Progenitor cell of endocrine pancreas (in vitro differentiated cells): Measurements from ENCODE around the gene GLI1. TPM values are rescaled to one million over a fixed set of nuclear protein-coding genes. Genes with fewer than 3 reads are reported as not detected.
"Not testable (repeated sequence)": the region's sequence is repeated elsewhere in the genome, so short reads cannot be mapped to it uniquely, and the experiment has no call there.

Source experiments
- DNase-seq: peaks from one replicate; pipeline ENCODE4 v3.0.0; 2021; ENCODE audit warnings: low spot score; ENCODE audit not compliant: unreplicated experiment
- H3K27ac Mint-ChIP-seq: 2 replicates; pipeline ENCODE4 v1.8.0; 2021; ENCODE audit warnings: mild to moderate bottlenecking, moderate library complexity, mixed read lengths
- H3K27me3 Mint-ChIP-seq: 2 replicates; pipeline ENCODE4 v1.8.0; 2021; ENCODE audit warnings: mixed read lengths
- H3K36me3 Mint-ChIP-seq: 2 replicates; pipeline ENCODE4 v1.8.0; 2022; ENCODE audit warnings: mixed read lengths; ENCODE audit not compliant: insufficient read depth
- H3K4me1 Mint-ChIP-seq: 2 replicates; pipeline ENCODE4 v1.8.0; 2021; ENCODE audit warnings: low read depth, mixed read lengths
- H3K4me3 Mint-ChIP-seq: 2 replicates; pipeline ENCODE4 v1.8.0; 2021; ENCODE audit warnings: low read depth, mild to moderate bottlenecking, moderate library complexity, mixed read lengths
- H3K9me3 Mint-ChIP-seq: 2 replicates; pipeline ENCODE4 v1.8.0; 2021; ENCODE audit warnings: low read depth, mixed read lengths
- CTCF ChIP-seq: fragments of 200-600 bp; sonication (generic); IDR thresholded peaks from one replicate; pipeline ENCODE4 v1.5.0; 2021; ENCODE audit warnings: antibody characterized with exemption, mild to moderate bottlenecking; ENCODE audit not compliant: unreplicated experiment
- long read RNA-seq: library from polyadenylated mRNA; unstranded; transcript quantifications from one replicate; pipeline ENCODE4 v2.0.0, GENCODE V29; 2020
- total RNA-seq: library from RNA; stranded (reverse); gene quantifications from 2 replicates; pipeline ENCODE4 v1.2.1, GENCODE V29; 2021

The GLI1 gene
- total RNA-seq, result 0.89 and 0.91 TPM in 2 replicates
- long read RNA-seq, result 0 reads

GRCh38 chr12:57459750-57460467, at the start of gene GLI1:
GLI1 (plus strand) TSS chr12:57459785; CDS start chr12:57463692, 3,907 bp downstream.
- Mint-ChIP-seq H3K27ac (peak within 1 kb of the TSS; percentile 87), H3K36me3 (no peaks in the 10 kb centered on the region), H3K4me1 (peaks cover 19% of the 10 kb centered on the region), H3K9me3 (no peaks in the 10 kb centered on the region), H3K4me3 (peak within 1 kb of the TSS; percentile 90), H3K27me3 (peaks cover 64% of the 10 kb centered on the region)
- no peak for DNase-seq
- TF ChIP-seq CTCF, result no peak

GRCh38 chr12:57410534-57410933, 49.1 kb upstream of the GLI1 start:
- no peak for TF ChIP-seq CTCF
- Mint-ChIP-seq H3K27ac (no peak overlapping the region), H3K4me1 (peaks cover 3% of the 10 kb centered on the region), H3K4me3 (no peak overlapping the region), H3K27me3 (no peaks in the 10 kb centered on the region), H3K9me3 (no peaks in the 10 kb centered on the region), H3K36me3 (peaks cover 3% of the 10 kb centered on the region)
- no peak for DNase-seq

- not testable (repeated sequence) for DNase-seq, H3K4me3 Mint-ChIP-seq, H3K36me3 Mint-ChIP-seq, H3K9me3 Mint-ChIP-seq, H3K4me1 Mint-ChIP-seq, H3K27me3 Mint-ChIP-seq, H3K27ac Mint-ChIP-seq
These were observed 45.4 kb upstream of the GLI1 start for GRCh38 chr12:57414160-57414559.

- TF ChIP-seq CTCF, result no peak
- H3K27me3 Mint-ChIP-seq, result no peaks in the 10 kb centered on the region
- peaks cover 1% of the 10 kb centered on the region for H3K36me3 Mint-ChIP-seq
- no peak overlapping the region for H3K4me3 Mint-ChIP-seq
- H3K4me1 Mint-ChIP-seq, result peaks cover 7% of the 10 kb centered on the region
- no peaks in the 10 kb centered on the region for H3K9me3 Mint-ChIP-seq
- DNase-seq, result no peak
- no peak overlapping the region for H3K27ac Mint-ChIP-seq
These were observed 44.5 kb upstream of the GLI1 start for GRCh38 chr12:57415088-57415487.

- no peaks in the 10 kb centered on the region for H3K9me3 Mint-ChIP-seq
- H3K27me3 Mint-ChIP-seq, result no peaks in the 10 kb centered on the region
- H3K4me1 Mint-ChIP-seq, result peaks cover 7% of the 10 kb centered on the region
- no peak for DNase-seq
- H3K4me3 Mint-ChIP-seq, result no peak overlapping the region
- peaks cover 1% of the 10 kb centered on the region for H3K36me3 Mint-ChIP-seq
- H3K27ac Mint-ChIP-seq, result no peak overlapping the region
- no peak for TF ChIP-seq CTCF
These were observed 43.3 kb upstream of the GLI1 start for GRCh38 chr12:57416039-57416996.
